Measurements from ENCODE around the gene ZIM2. TPM values are rescaled to one million over a fixed set of nuclear protein-coding genes. Genes with fewer than 3 reads are reported as not detected.

ZIM2 gene
- total RNA-seq, 1 donor from 2014 or later = 0.19 TPM

- Histone ChIP-seq H3K27me3 (ENCODE audit: low read depth) (peaks cover 5% of the 10 kb centered on the region), H3K4me3 (no peak overlapping the region), H3K27ac (replicated peaks) (no peak overlapping the region), H3K9me3 (replicated peaks) (peaks cover 9% of the 10 kb centered on the region), H3K4me1 (no peaks in the 10 kb centered on the region), H3K36me3 (no peaks in the 10 kb centered on the region)
- peak; percentile 50 for TF ChIP-seq CTCF (IDR thresholded peaks at IDR 0.05; ENCODE audit: borderline replicate concordance)
- DNase-seq = no peak
- intact Hi-C loops (cut with micrococcal nuclease) = no loop called here
Observed at GRCh38 chr19:56725829-56726424, 114.6 kb downstream of the ZIM2 start.

Other genes with a start within 250 kb of the ZIM2 start
- 5.8 TPM for gene ZNF71, start 245.4 kb downstream of the ZIM2 start, total RNA-seq
- not detected for gene SMIM17, start 197.6 kb downstream of the ZIM2 start, total RNA-seq
- 4.9 TPM for gene ZNF835, start 169.0 kb downstream of the ZIM2 start, total RNA-seq
- 10.0 TPM for gene PEG3, start within 50 bp of the ZIM2 start, total RNA-seq

All from left ventricle myocardium inferior (tissue), 1 donor.